T-cell (primary cell): Measurements from ENCODE around the gene MVB12B. TPM values are rescaled to one million over a fixed set of nuclear protein-coding genes. Genes with fewer than 3 reads are reported as not detected.

ENCODE experiments used
- ATAC-seq, 4 experiments: fragments of 200-7000 bp in 3 of 4; fragments of 150-1000 bp in 1 of 4; cut with Tn5 transposase; replicated peaks in 1 of 4; 1 replicate in 3 of 4; 2 replicates in 1 of 4; pipeline ENCODE4 v1.10.0; 2021; ENCODE audit warnings: moderate library complexity in 3 of 4, mild to moderate bottlenecking in 2 of 4, moderate number of reproducible peaks in 1 of 4
- CTCF ChIA-PET, 2 donors: fragments of 300-600 bp; sonication (Branson Sonifier 250); formaldehyde crosslinking; loops; one replicate each; lab custom pipeline; 2022; ENCODE audit warnings: antibody characterized with exemption in 2 of 2; lab: Charles Lee
- POLR2A ChIA-PET, 2 donors: fragments of 300-600 bp; sonication (Branson Sonifier 250); formaldehyde crosslinking; loops; one replicate each; lab custom pipeline; 2022; ENCODE audit warnings: antibody characterized with exemption in 2 of 2; lab: Charles Lee
- DNase-seq, 35 experiments: peaks; one replicate each; pipeline versions ENCODE4 v3.0.0 to v3.0.0-alpha.2; 2013 to 2023
- H3K27ac ChIP-seq: one replicate; pipeline ENCODE4 v1.5.1; 2013; ENCODE audit warnings: low read length
- H3K27me3 ChIP-seq, 2 experiments: replicated peaks in 1 of 2; 1 replicate in 1 of 2; 2 replicates in 1 of 2; pipeline versions ENCODE4 v1.6.1 to v1.7.0; 2013; ENCODE audit warnings: low read length in 1 of 2, mixed read lengths in 1 of 2; ENCODE audit not compliant: control insufficient read depth in 2 of 2, insufficient read depth in 2 of 2; ENCODE audit errors: extremely low read depth in 1 of 2
- H3K36me3 ChIP-seq, 2 donors: 1 replicate in 1 of 2; 2 replicates in 1 of 2; pipeline versions ENCODE4 v1.6.1 to v1.7.0; 2013; ENCODE audit warnings: low read length in 1 of 2; ENCODE audit not compliant: control insufficient read depth in 2 of 2, insufficient read depth in 1 of 2; ENCODE audit errors: extremely low read depth in 1 of 2
- H3K4me1 ChIP-seq, 2 experiments: 1 replicate in 1 of 2; 2 replicates in 1 of 2; pipeline versions ENCODE4 v1.6.1 to v1.7.0; 2013; ENCODE audit warnings: low read length in 2 of 2, mixed read lengths in 1 of 2; ENCODE audit not compliant: insufficient read depth in 2 of 2, control insufficient read depth in 1 of 2; ENCODE audit errors: extremely low read depth in 1 of 2
- H3K4me3 ChIP-seq, 2 donors: 1 replicate in 1 of 2; 2 replicates in 1 of 2; pipeline versions ENCODE4 v1.5.1 to v1.7.0; 2013; ENCODE audit warnings: mild to moderate bottlenecking in 2 of 2, low read length in 1 of 2, moderate library complexity in 1 of 2; ENCODE audit not compliant: control insufficient read depth in 1 of 2; ENCODE audit errors: extremely low read depth in 1 of 2
- H3K9me3 ChIP-seq: 2 replicates; pipeline ENCODE4 v1.7.0; 2013
- H3K27ac Mint-ChIP-seq, 2 donors: one replicate each; pipeline ENCODE4 v1.8.0; 2020 to 2021; ENCODE audit warnings: mild to moderate bottlenecking in 2 of 2, mixed read lengths in 2 of 2
- H3K27me3 Mint-ChIP-seq, 2 donors: one replicate each; pipeline ENCODE4 v1.8.0; 2021 to 2022; ENCODE audit warnings: mixed read lengths in 2 of 2
- H3K36me3 Mint-ChIP-seq: one replicate; pipeline ENCODE4 v1.8.0; 2021; ENCODE audit warnings: mixed read lengths
- H3K4me1 Mint-ChIP-seq, 3 donors: one replicate each; pipeline ENCODE4 v1.8.0; 2020 to 2022; ENCODE audit warnings: mixed read lengths in 3 of 3, mild to moderate bottlenecking in 1 of 3
- H3K4me3 Mint-ChIP-seq, 3 donors: one replicate each; pipeline ENCODE4 v1.8.0; 2020 to 2022; ENCODE audit warnings: mild to moderate bottlenecking in 3 of 3, mixed read lengths in 3 of 3, moderate library complexity in 3 of 3
- H3K9me3 Mint-ChIP-seq, 3 donors: one replicate each; pipeline ENCODE4 v1.8.0; 2020 to 2022; ENCODE audit warnings: mixed read lengths in 3 of 3
- WGBS: methylation state at CpG from one replicate; pipeline ENCODE4 v1.1.5; 2013; ENCODE audit warnings: missing lambda C conversion rate; ENCODE audit not compliant: insufficient coverage; 5-methylcytosine and 5-hydroxymethylcytosine counted together
- total RNA-seq, 35 experiments: library from RNA in 6 of 35; stranded (reverse) in 6 of 35; fragments of 120-200 nt in 1 of 35; gene quantifications; one replicate each; pipeline versions ENCODE4 v1.2.1 to v1.2.4 and lab custom pipeline; 2013 to 2026

The MVB12B gene
- total RNA-seq, 5 donors from 2014 or later (not counting 1 experiment from before 2014, with no cell fraction given): 8.2 to 25.2 (median 10.6) TPM

- Mint-ChIP-seq H3K4me1 (peaks cover 27 to 30% (median 30%) of the 10 kb centered on the region in 3 donors), H3K36me3 (peaks cover 11% of the 10 kb centered on the region), H3K4me3 (no peak overlapping the region), H3K27me3 (no peaks in the 10 kb centered on the region), H3K27ac (peak overlapping the region in 1 of 2 donors; percentile 0), H3K9me3 (no peaks in the 10 kb centered on the region)
- Histone ChIP-seq H3K9me3 (no peaks in the 10 kb centered on the region), H3K4me1 (peaks cover 5 to 19% of the 10 kb centered on the region in 2 experiments), H3K27me3 (no peaks in the 10 kb centered on the region), H3K27ac (no peak overlapping the region), H3K4me3 (no peak overlapping the region), H3K36me3 (peaks cover 0 to 7% of the 10 kb centered on the region in 2 donors)
- no peak for ATAC-seq
- 96% methylated on average over 5 of the region's 10 CpGs for WGBS
- ChIA-PET POLR2A (interaction anchor here in 1 of 2 donors (0.6 kb wide), 1 partner anchor 1544 kb away, joined by 6 read pairs; no protein-coding TSS in a partner anchor), CTCF (no interaction called here)
- DNase-seq: no peak
Observed at GRCh38 chr9:126406075-126406667, 79.5 kb downstream of the MVB12B start.

DNA sequence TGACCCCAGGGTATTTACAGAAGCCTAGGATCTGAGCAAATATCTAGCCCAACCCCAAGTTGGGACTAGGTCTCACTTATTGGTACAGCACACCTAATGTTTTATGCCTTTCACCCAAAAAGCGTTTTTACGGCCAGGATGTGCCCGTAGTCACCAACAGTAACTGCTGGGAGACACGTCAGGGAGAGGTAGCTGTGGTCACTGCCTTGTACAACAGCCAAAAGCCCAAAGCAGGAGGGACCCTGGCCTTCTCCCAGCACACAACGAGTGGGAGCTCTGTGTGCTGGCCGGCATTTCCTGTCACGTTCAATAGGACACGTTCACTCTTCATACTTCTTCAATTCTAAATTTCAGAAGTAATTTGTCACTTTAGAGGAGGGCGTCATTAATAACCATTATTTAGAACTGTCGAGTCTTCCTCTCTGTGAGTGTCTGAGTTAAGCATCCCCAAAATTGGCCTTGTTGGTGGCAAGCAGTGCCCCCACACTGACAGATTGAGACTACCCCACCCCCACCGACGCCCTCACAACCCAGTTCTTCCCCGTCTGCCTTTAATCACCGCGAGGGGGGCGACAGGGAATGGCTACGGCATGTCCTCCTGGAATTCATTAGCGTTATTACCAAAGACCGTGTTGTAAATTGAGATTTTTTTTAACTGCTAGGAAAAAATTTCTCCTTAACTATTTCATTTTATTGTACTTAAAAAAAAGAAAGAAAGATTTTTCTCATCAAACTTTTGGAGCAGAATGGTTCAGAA is 80.7 kb downstream of the MVB12B start:
- Histone ChIP-seq H3K4me3 (no peak overlapping the region), H3K36me3 (peaks cover 0 to 7% of the 10 kb centered on the region in 2 donors), H3K9me3 (no peaks in the 10 kb centered on the region), H3K4me1 (peaks cover 13 to 27% of the 10 kb centered on the region in 2 experiments), H3K27ac (no peak overlapping the region), H3K27me3 (no peaks in the 10 kb centered on the region)
- Mint-ChIP-seq H3K4me3 (no peak overlapping the region), H3K27me3 (no peaks in the 10 kb centered on the region), H3K9me3 (no peaks in the 10 kb centered on the region), H3K36me3 (peaks cover 11% of the 10 kb centered on the region), H3K27ac (no peak overlapping the region), H3K4me1 (peaks cover 38 to 41% (median 41%) of the 10 kb centered on the region in 3 donors)
- ATAC-seq: no peak
- ChIA-PET POLR2A (no interaction called here), CTCF (interaction anchor here in 1 of 2 donors (0.7 kb wide), 1 partner anchor 54 kb away, joined by 3 read pairs; no protein-coding TSS in a partner anchor)
- WGBS: 90% methylated on average over 7 of the region's 19 CpGs
- DNase-seq: no peak

GRCh38 chr9:126408004-126408403 is 81.4 kb downstream of the MVB12B start:
- no peaks in the 10 kb centered on the region for H3K27me3 Mint-ChIP-seq
- Histone ChIP-seq H3K27me3 (no peaks in the 10 kb centered on the region), H3K9me3 (no peaks in the 10 kb centered on the region), H3K27ac (no peak overlapping the region), H3K36me3 (peaks cover 0 to 6% of the 10 kb centered on the region in 2 donors), H3K4me3 (no peak overlapping the region), H3K4me1 (peaks cover 15 to 35% of the 10 kb centered on the region in 2 experiments)
- H3K9me3 Mint-ChIP-seq: no peaks in the 10 kb centered on the region
- WGBS: 98% methylated on average over 7 of the region's 10 CpGs
- H3K36me3 Mint-ChIP-seq: peaks cover 7% of the 10 kb centered on the region
- ATAC-seq (no peak), DNase-seq (no peak)
- POLR2A ChIA-PET: no interaction called here
- H3K27ac Mint-ChIP-seq: no peak overlapping the region
- peaks cover 43 to 44% (median 44%) of the 10 kb centered on the region in 3 donors for H3K4me1 Mint-ChIP-seq
- CTCF ChIA-PET: interaction anchor here in 1 of 2 donors (0.7 kb wide), 1 partner anchor 53 kb away, joined by 3 read pairs; no protein-coding TSS in a partner anchor
- no peak overlapping the region for H3K4me3 Mint-ChIP-seq

- ChIA-PET CTCF (no interaction called here), POLR2A (no interaction called here)
- no peak overlapping the region for H3K4me3 ChIP-seq
- H3K27ac ChIP-seq: no peak overlapping the region
- WGBS: 94% methylated on average over 3 of the region's 4 CpGs
- H3K36me3 ChIP-seq: no peaks in the 10 kb centered on the region
- H3K4me1 ChIP-seq: peaks cover 15 to 34% of the 10 kb centered on the region in 2 experiments
- Mint-ChIP-seq H3K4me3 (no peak overlapping the region), H3K9me3 (no peaks in the 10 kb centered on the region), H3K27ac (peak overlapping the region; percentile 94 to 97), H3K27me3 (no peaks in the 10 kb centered on the region), H3K36me3 (no peaks in the 10 kb centered on the region), H3K4me1 (peaks cover 43 to 49% (median 46%) of the 10 kb centered on the region in 3 donors)
- ATAC-seq: no peak
- DNase-seq: no peak
- H3K9me3 ChIP-seq: no peaks in the 10 kb centered on the region
- H3K27me3 ChIP-seq: no peaks in the 10 kb centered on the region
Observed at GRCh38 chr9:126410229-126410628, 83.6 kb downstream of the MVB12B start.

DNA sequence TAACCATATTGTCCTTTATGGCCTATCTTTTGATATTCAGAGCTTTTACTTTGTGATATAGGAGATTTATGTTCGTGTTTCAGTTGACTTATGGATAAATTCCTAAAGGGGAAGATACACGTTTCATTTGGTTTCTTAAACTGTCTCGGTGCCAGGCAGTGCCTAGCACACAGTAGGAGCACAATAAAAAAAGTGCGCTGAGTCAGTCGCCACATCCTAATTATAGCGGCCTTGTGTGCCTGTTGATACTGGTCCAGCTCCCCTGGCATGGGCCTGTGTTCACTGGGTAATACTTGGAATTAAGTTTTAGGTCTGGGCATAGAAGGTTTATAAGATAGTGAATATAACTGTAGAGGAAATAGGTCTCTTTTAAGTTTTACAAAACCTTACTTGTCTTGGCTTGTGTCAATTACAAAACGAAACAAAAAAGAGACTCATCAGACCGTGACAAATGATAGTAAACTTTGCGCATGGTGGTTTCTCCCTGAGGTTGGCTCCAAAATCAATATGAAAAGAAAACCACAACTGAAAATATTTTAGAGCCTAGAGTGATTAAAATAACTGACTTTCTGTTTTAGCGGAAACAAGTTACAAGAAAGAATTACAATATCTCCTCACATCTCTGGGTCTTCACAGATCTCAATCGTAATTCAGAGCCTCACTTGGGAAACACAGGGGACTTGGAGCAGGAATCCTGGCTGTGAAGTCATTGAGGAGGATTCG is 84.8 kb downstream of the MVB12B start:
- DNase-seq: peak in 22 of 35 experiments; percentile 8 to 74 (median 31)
- peak overlapping the region; percentile 29 to 35 for H3K4me3 ChIP-seq

GRCh38 chr9:126411948-126412284 is 85.3 kb downstream of the MVB12B start:
- ATAC-seq (peak in 3 of 4 experiments; percentile 6 to 24 (median 21)), DNase-seq (no peak)
- Histone ChIP-seq H3K27me3 (no peaks in the 10 kb centered on the region), H3K36me3 (no peaks in the 10 kb centered on the region), H3K27ac (peak overlapping the region; percentile 84), H3K4me3 (peak overlapping the region; percentile 29 to 35), H3K9me3 (no peaks in the 10 kb centered on the region), H3K4me1 (peaks cover 15 to 34% of the 10 kb centered on the region in 2 experiments)
- ChIA-PET POLR2A (no interaction called here), CTCF (interaction anchor here in 1 of 2 donors (1.3 kb wide), 1 partner anchor 80 kb away, joined by 3 read pairs; no protein-coding TSS in a partner anchor)
- Mint-ChIP-seq H3K9me3 (no peaks in the 10 kb centered on the region), H3K4me3 (peak overlapping the region; percentile 77 to 80 (median 78)), H3K36me3 (peaks cover 8% of the 10 kb centered on the region), H3K27me3 (no peaks in the 10 kb centered on the region), H3K4me1 (peaks cover 43 to 58% (median 48%) of the 10 kb centered on the region in 3 donors), H3K27ac (peak overlapping the region; percentile 94 to 97)
- 86% methylated on average over 2 of the region's 6 CpGs for WGBS

More for the DNA sequence above, 84.8 kb downstream of the MVB12B start:
- Mint-ChIP-seq H3K27ac (peak overlapping the region; percentile 94 to 97), H3K27me3 (no peaks in the 10 kb centered on the region), H3K36me3 (peaks cover 6% of the 10 kb centered on the region), H3K4me3 (peak overlapping the region; percentile 77 to 80 (median 78)), H3K4me1 (peaks cover 43 to 56% (median 48%) of the 10 kb centered on the region in 3 donors), H3K9me3 (no peaks in the 10 kb centered on the region)
- peak; percentile 90 to 95 (median 94) for ATAC-seq
- ChIA-PET CTCF (interaction anchor here in 1 of 2 donors (1.3 kb wide), 1 partner anchor 80 kb away, joined by 3 read pairs; no protein-coding TSS in a partner anchor), POLR2A (interaction anchor here in 1 of 2 donors (0.7 kb wide), 1 partner anchor 39 kb away, joined by 4 read pairs; no protein-coding TSS in a partner anchor)
- 52% methylated on average over 5 of the region's 12 CpGs for WGBS
- no peaks in the 10 kb centered on the region for H3K36me3 ChIP-seq
- H3K9me3 ChIP-seq: no peaks in the 10 kb centered on the region
- H3K27ac ChIP-seq: peak overlapping the region; percentile 84
- peaks cover 15 to 34% of the 10 kb centered on the region in 2 experiments for H3K4me1 ChIP-seq
- no peaks in the 10 kb centered on the region for H3K27me3 ChIP-seq
